NCI-H526 treated with DMSO at 0.1 percent for 48 hours (cell line): ENCODE data around the gene SLC13A5.
"Not testable (repeated sequence)": the region's sequence is repeated elsewhere in the genome, so short reads cannot be mapped to it uniquely, and the experiment has no call there.

Experiments
- DNase-seq: peaks from one replicate; lab custom pipeline; 2025; lab: John Stamatoyannopoulos, UW

Gene SLC13A5

GRCh38 chr17:6711081-6711674, 2.0 kb downstream of the SLC13A5 start:
- DNase-seq = no peak

DNA sequence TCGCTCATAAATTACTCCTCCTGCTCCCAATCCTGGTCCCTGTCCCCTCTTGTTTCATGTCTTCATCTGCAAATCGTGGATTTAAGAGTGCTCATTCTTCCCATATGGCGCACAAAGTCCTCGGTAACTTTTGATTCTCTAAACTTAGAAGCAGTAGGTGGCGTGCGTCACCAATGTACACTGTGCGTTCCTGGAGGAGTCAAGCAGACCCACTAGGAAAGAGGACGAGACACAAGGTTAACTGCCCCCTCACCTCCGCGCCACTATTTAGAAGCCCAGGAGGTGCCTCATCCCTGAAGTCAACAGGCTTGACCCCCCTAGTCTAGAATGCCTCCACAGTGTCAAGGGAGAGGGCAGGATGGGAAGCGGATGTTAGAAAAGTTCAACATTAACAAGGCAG, 2.9 kb downstream of the SLC13A5 start:
- DNase-seq = no peak

DNA sequence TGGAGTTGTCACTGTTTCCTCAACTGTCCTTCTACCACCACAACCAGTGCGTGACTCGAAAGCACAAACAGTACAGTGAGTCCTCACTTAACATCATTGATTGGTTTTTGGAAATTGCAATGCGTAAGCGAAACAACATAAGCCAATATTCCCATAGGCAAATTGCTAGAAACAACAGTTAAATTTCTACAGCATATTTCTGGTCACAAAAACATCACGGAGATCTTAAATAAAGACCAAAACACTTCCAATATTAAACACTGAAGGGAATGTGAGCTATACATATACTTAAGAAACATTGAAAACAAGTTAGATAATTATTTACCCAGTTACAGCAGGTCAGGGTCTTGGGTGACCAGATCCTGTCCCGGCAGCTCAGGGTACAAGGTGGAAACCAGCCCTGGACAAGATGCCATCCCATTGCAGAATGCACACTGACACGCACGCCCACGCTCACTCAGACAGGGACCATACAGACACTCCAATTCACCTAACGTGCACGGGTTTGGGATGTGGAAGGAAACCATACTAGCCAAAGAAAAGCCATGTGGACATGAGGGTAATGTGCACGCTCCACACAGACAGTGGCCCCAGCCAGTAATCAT, 4.7 kb downstream of the SLC13A5 start:
- no peak for DNase-seq

DNA sequence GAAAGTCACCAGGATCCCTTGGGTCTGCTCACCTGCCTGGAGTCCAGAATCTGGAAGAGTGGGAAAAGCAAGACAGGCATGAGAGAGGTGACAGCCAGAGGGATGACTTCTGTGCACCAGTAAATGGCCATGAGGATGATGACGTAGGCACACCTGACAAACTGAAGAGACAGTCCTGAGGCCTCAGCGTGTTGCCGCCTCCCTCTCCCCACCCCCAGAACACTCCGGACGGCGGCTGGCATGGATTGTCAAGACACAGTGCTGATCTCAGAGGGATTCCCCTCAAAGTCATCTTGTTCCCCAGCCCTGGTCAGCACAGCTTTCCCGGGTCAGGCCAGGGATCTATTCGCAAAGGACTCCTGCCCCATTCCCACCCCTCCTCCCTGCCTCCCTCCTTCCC, 6.2 kb downstream of the SLC13A5 start:
- DNase-seq = no peak

- no peak for DNase-seq
These were observed 6.7 kb downstream of the SLC13A5 start for GRCh38 chr17:6706499-6706898.

- DNase-seq = no peak
These were observed 8.6 kb downstream of the SLC13A5 start for GRCh38 chr17:6704470-6705052.

- DNase-seq = no peak
These were observed 9.4 kb downstream of the SLC13A5 start for GRCh38 chr17:6703751-6704150.

- no peak for DNase-seq
These were observed 10.5 kb downstream of the SLC13A5 start for GRCh38 chr17:6702567-6703215.

DNA sequence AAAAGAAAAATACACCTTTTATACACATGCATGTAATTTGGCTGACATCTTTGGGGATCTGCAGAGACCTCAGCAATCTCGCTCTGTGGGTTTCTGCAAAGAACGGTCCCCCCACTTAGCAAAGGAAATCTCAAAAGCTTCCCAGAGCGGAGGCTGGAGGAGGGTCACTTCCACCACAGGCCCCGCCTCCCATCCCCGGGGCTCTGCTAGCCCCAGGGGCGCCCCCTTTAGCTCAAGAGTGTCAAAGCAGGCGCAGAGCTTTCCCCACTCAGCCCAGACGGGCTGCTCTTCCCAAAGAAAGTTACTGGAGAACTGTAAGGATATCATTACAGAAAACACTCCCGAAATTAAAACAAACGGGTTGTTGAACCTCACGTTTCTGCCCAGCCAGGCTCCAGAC, 11.4 kb downstream of the SLC13A5 start:
- DNase-seq = no peak

DNA sequence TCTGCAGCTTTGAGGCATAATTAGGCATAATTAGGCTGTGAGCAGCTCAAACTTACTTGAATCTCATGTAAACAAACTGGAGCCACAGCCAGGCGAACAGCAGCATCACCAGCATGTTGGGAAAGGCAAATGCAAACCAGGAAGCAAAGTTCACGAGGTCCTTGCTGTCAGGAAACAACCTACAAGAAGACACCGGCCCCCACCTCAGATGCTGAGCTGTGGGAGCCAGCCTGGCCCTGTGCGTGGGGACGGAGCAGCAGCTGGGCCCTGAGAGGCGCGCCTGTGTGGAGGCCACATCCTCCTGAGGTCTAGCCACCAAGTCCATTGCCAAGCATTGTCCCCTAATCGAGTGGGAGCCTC, 12.2 kb downstream of the SLC13A5 start:
- DNase-seq = no peak

DNA sequence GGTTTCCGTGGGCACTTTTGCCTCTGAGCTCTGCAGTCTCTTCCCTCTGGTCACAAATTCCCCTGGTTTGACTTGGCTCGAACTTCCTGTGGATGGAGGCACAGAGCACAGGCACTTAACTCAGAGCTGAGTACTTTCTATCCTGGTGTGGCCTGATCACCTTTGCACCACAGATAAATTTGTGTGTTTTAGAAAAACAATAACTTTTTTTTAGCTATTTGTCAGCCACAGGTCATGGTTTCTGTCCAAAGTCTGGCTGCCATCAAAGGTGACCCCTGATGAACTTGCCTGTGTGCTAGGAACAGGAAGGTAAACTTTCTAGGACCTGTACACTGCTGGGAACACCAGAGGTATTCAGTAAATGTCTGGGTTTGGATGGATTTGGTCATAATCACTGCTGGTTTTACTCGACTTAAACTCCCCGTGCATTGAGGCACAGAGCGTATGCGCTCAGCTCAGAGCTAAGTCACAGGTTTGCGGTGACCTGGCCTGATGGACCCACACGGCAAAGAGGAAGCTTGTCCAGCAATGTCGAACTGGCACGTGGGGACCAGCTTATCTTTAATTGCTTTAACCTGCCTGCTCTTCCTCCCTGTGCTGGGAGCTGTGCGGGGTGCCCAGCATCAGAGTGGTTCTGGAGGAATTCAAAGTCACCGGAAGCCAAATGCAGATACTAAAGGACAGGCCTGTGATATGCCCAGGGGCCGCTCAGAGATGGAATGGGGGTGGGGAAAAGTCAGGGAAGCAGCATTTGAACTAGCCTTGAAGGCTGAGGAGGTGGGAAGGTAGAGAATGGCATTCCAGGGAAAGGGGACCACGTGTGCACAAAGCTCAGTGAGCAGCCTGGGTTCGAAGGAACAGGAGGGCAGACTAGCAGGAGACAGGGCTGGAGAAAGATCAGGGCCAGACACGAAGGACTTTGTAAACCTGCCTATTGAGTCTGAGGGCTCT, 12.9 kb downstream of the SLC13A5 start:
- DNase-seq = no peak

DNA sequence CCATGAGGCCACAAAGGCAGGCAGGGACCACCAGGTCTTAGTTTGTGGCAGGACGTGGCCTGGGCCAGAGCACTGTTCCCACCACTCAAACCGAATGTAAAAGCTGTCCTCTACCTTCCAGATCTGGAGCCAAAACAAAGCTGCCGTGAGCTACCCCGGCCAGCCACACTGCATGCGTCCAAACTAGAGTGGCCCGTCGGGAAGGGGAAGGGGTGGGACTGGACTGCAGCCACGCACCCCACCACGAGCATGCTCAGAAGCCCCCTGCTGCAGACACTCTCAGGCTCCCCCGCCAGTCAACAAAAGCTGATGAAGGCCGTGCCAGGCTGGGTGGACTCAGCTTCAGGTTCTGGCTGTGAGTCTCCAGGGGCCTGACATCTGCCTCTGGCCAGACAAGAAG, 15.2 kb downstream of the SLC13A5 start:
- no peak for DNase-seq

- no peak for DNase-seq
These were observed 16.3 kb downstream of the SLC13A5 start for GRCh38 chr17:6696906-6697305.

- DNase-seq = no peak
These were observed 17.6 kb downstream of the SLC13A5 start for GRCh38 chr17:6695565-6695964.

GRCh38 chr17:6695051-6695450, 18.1 kb downstream of the SLC13A5 start:
- DNase-seq = no peak

- not testable (repeated sequence) for DNase-seq
These were observed 21.2 kb downstream of the SLC13A5 start for GRCh38 chr17:6691958-6692357.

GRCh38 chr17:6691546-6691945, 21.6 kb downstream of the SLC13A5 start:
- DNase-seq = no peak

DNA sequence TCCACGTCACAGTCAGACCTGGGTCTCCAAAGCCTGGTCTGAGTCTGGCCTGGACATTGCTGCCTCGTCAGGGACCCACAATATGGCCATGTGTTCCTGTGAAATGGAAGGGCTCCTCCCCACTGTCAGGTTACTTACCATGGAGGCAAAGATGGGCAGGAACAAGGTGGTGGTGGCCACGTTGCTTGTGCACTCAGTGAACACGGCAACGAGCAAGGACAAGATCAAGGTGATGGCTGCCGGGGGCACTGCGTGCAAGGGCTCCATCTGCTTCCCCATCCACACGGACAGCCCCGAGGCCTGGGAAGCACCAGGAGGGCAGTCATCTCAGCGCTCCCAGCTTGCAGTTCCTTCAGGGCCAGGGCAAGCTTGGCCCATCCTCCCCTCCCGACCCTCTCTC, 22.5 kb downstream of the SLC13A5 start:
- no peak for DNase-seq

DNA sequence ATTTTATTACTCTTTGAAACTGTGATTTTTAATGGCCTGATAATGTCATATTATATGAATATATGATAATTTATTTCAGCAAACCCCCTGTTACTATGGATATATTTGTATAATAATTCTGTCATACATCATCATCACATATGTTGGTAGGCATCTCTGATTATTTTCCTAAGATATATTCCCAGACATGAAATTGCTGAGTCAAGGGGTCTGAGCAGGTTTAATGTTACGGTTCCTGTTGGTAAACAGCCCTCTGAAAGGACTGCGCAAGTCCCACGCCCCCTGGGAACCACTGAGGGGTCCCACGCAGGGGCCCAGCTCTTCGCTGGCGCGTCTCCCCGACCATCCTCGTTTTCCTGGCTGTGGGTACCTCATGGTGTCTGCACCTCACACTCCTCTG, 24.2 kb downstream of the SLC13A5 start:
- no peak for DNase-seq

- DNase-seq = no peak
These were observed 27.1 kb downstream of the SLC13A5 start for GRCh38 chr17:6686026-6686425.

- DNase-seq = no peak
These were observed 28.0 kb downstream of the SLC13A5 start for GRCh38 chr17:6684881-6685767.
